ENCODE data around the gene INPP5J.

DNA sequence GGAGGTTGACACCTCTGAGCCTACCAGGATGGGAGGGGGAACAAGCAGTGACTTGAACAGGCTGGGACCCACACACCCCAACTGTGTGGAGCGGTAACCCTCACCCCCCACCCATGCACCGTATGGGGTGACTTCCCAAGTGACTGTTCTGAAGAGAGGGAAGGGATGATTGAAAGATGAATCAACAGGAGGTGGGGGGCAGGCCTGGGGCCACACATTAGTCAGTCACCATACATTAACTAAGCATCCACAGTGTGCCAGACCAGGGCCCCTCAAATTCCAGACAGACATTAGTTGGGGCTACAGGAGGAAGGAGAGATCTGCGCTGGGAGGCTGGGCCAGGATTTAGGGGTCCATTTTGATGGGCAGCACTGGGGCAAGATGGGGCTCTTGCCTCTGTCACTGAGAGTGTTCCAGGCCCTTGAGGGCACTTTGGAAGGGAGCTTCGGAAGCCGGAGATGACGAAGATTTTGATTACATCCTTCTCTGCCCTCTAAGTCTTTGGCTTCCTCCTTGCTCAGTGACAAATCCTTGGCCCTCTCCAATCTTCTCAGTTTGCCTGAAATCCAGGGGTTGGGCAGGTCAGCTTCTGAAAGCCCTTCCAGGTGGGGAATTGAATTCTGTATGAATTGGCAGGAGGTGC is 40.7 kb upstream of the INPP5J start:
- TF ChIP-seq, protein P1, sequence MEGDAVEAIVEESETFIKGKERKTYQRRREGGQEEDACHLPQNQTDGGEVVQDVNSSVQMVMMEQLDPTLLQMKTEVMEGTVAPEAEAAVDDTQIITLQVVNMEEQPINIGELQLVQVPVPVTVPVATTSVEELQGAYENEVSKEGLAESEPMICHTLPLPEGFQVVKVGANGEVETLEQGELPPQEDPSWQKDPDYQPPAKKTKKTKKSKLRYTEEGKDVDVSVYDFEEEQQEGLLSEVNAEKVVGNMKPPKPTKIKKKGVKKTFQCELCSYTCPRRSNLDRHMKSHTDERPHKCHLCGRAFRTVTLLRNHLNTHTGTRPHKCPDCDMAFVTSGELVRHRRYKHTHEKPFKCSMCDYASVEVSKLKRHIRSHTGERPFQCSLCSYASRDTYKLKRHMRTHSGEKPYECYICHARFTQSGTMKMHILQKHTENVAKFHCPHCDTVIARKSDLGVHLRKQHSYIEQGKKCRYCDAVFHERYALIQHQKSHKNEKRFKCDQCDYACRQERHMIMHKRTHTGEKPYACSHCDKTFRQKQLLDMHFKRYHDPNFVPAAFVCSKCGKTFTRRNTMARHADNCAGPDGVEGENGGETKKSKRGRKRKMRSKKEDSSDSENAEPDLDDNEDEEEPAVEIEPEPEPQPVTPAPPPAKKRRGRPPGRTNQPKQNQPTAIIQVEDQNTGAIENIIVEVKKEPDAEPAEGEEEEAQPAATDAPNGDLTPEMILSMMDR (IDR thresholded peaks at IDR 0.05): no peak
- TF ChIP-seq, protein P2, sequence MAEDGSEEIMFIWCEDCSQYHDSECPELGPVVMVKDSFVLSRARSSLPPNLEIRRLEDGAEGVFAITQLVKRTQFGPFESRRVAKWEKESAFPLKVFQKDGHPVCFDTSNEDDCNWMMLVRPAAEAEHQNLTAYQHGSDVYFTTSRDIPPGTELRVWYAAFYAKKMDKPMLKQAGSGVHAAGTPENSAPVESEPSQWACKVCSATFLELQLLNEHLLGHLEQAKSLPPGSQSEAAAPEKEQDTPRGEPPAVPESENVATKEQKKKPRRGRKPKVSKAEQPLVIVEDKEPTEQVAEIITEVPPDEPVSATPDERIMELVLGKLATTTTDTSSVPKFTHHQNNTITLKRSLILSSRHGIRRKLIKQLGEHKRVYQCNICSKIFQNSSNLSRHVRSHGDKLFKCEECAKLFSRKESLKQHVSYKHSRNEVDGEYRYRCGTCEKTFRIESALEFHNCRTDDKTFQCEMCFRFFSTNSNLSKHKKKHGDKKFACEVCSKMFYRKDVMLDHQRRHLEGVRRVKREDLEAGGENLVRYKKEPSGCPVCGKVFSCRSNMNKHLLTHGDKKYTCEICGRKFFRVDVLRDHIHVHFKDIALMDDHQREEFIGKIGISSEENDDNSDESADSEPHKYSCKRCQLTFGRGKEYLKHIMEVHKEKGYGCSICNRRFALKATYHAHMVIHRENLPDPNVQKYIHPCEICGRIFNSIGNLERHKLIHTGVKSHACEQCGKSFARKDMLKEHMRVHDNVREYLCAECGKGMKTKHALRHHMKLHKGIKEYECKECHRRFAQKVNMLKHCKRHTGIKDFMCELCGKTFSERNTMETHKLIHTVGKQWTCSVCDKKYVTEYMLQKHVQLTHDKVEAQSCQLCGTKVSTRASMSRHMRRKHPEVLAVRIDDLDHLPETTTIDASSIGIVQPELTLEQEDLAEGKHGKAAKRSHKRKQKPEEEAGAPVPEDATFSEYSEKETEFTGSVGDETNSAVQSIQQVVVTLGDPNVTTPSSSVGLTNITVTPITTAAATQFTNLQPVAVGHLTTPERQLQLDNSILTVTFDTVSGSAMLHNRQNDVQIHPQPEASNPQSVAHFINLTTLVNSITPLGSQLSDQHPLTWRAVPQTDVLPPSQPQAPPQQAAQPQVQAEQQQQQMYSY (CRISPR knock-in tag; IDR thresholded peaks at IDR 0.05): no peak
- TF ChIP-seq IRF2 (CRISPR knock-in tag; IDR thresholded peaks at IDR 0.05; ENCODE audit: borderline replicate concordance, low read depth) (no peak), GABPB1 (CRISPR knock-in tag; IDR thresholded peaks at IDR 0.05) (no peak), CREM (CRISPR knock-in tag; IDR thresholded peaks at IDR 0.05) (no peak), ESRRA (CRISPR knock-in tag; IDR thresholded peaks at IDR 0.05; ENCODE audit: borderline replicate concordance) (no peak)
- TF ChIP-seq, protein P3, sequence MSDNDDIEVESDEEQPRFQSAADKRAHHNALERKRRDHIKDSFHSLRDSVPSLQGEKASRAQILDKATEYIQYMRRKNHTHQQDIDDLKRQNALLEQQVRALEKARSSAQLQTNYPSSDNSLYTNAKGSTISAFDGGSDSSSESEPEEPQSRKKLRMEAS (CRISPR knock-in tag; IDR thresholded peaks at IDR 0.05): no peak

All from WTC11 (cell line).